ENCODE measurements around the gene TP53I13.

The TP53I13 gene

GRCh38 chr17:29563816-29564215 is 4.7 kb upstream of the TP53I13 start:
- no peak overlapping the region for H3K9ac ChIP-seq (ENCODE audit: low read length)
- no peaks in the 10 kb centered on the region for H3K9me3 ChIP-seq (ENCODE audit: insufficient read depth, low read length)
- no peak overlapping the region for H3K27ac ChIP-seq (ENCODE audit: low read length)
- H2AFZ ChIP-seq (ENCODE audit: low read depth, low read length): no peak overlapping the region
- peaks cover 26% of the 10 kb centered on the region for H3K79me2 ChIP-seq (ENCODE audit: low read length)
- TF ChIP-seq EZH2phosphoT487 (IDR thresholded peaks at IDR 0.05; ENCODE audit: low read depth) (no peak), CTCF (IDR thresholded peaks at IDR 0.05; ENCODE audit: low read depth, low read length) (no peak)
- peaks cover 4% of the 10 kb centered on the region; the same call in 1 of the 2 replicates for H4K20me1 ChIP-seq (ENCODE audit: insufficient read depth, low read length)
- no peaks in the 10 kb centered on the region for H3K27me3 ChIP-seq (ENCODE audit: low read depth, low read length)
- H3K4me2 ChIP-seq (ENCODE audit: low read length): no peak overlapping the region
- H3K4me3 ChIP-seq (ENCODE audit: low read length): no peak overlapping the region
- H3K4me1 ChIP-seq (ENCODE audit: low read length): peaks cover 23% of the 10 kb centered on the region
- peaks cover 18% of the 10 kb centered on the region for H3K36me3 ChIP-seq (replicated peaks; ENCODE audit: low read depth, low read length)

- peak overlapping the region; percentile 80 for H3K4me3 ChIP-seq (ENCODE audit: low read length)
- H3K27ac ChIP-seq (ENCODE audit: low read length): peak overlapping the region; percentile 82
- peaks cover 13% of the 10 kb centered on the region for H3K36me3 ChIP-seq (replicated peaks; ENCODE audit: low read depth, low read length)
- H3K79me2 ChIP-seq (ENCODE audit: low read length): peaks cover 26% of the 10 kb centered on the region
- peak overlapping the region; percentile 98 for H3K4me2 ChIP-seq (ENCODE audit: low read length)
- H3K9me3 ChIP-seq (ENCODE audit: insufficient read depth, low read length): no peaks in the 10 kb centered on the region
- peak overlapping the region; percentile 75 for H3K9ac ChIP-seq (ENCODE audit: low read length)
- H4K20me1 ChIP-seq (ENCODE audit: insufficient read depth, low read length): no peaks in the 10 kb centered on the region
- peak overlapping the region; percentile 59; the same call in 1 of the 2 replicates for H2AFZ ChIP-seq (ENCODE audit: low read depth, low read length)
- TF ChIP-seq EZH2phosphoT487 (IDR thresholded peaks at IDR 0.05; ENCODE audit: low read depth) (no peak), CTCF (IDR thresholded peaks at IDR 0.05; ENCODE audit: low read depth, low read length) (peak; percentile 46)
- peaks cover 16% of the 10 kb centered on the region for H3K4me1 ChIP-seq (ENCODE audit: low read length)
- no peaks in the 10 kb centered on the region for H3K27me3 ChIP-seq (ENCODE audit: low read depth, low read length)
Observed at GRCh38 chr17:29565643-29566472, 2.6 kb upstream of the TP53I13 start.

DNA sequence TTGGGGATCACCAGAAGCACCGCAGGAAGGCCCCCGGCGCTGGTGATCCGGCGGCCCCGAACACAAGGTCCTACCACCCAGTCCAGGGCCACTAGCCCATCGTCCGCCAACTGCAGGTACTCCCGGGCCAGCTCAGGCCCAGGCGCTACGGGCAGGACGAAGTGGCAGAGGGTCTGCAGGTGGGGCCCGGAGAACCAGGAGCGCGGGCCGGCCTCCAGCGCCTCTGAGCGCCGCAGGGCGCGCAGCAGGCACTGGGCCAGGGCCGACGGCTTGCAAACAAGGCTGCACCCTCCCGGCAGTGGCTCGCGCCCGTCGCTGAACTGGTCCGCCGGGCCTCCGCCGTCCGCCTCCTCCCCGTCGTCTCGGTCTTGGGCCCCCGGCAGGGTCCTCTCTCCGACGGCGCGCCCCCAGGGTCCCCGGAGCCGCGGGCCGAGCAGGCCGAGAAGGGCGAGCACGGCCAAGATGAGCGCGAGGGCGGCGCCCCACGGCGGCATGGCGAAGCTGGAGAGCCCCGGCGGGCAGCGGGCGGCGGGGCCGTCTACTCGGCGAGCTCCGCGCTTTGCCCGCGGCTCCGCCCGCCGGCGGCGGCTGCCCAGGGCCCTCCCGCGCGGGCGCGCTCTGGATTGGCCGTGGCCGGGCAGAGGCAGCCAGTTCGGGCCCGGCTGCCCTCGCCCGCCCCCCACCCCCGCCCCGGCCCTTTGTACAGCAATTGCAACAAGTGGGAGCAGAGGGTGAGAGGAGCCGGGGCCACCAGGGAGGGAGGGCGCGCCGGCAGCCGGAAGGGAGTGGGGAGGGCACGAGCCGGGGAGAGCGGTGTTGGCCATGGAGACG is 1.8 kb upstream of the TP53I13 start, which contains the start of gene ABHD15:
ABHD15 (minus strand) TSS at position 565 of the 831 bp plus-strand sequence; CDS start at position 494, 71 bp downstream.
- H3K27me3 ChIP-seq (ENCODE audit: low read depth, low read length): no peaks in the 10 kb centered on the region
- H2AFZ ChIP-seq (ENCODE audit: low read depth, low read length): peak within 1 kb of the TSS; percentile 59; the same call in 1 of the 2 replicates
- H3K36me3 ChIP-seq (replicated peaks; ENCODE audit: low read depth, low read length): peaks cover 9% of the 10 kb centered on the region
- no peak for TF ChIP-seq CTCF (IDR thresholded peaks at IDR 0.05; ENCODE audit: low read depth, low read length)
- no peak for TF ChIP-seq EZH2phosphoT487 (IDR thresholded peaks at IDR 0.05; ENCODE audit: low read depth)
- peaks cover 9% of the 10 kb centered on the region for H3K4me1 ChIP-seq (ENCODE audit: low read length)
- no peaks in the 10 kb centered on the region for H4K20me1 ChIP-seq (ENCODE audit: insufficient read depth, low read length)
- no peaks in the 10 kb centered on the region for H3K9me3 ChIP-seq (ENCODE audit: insufficient read depth, low read length)
- peak within 1 kb of the TSS; percentile 82 for H3K27ac ChIP-seq (ENCODE audit: low read length)
- H3K9ac ChIP-seq (ENCODE audit: low read length): peak within 1 kb of the TSS; percentile 75
- H3K4me3 ChIP-seq (ENCODE audit: low read length): peak within 1 kb of the TSS; percentile 80
- peaks cover 26% of the 10 kb centered on the region for H3K79me2 ChIP-seq (ENCODE audit: low read length)
- peak within 1 kb of the TSS; percentile 98 for H3K4me2 ChIP-seq (ENCODE audit: low read length)

- no peak overlapping the region; the same call in 1 of the 2 replicates for H2AFZ ChIP-seq (ENCODE audit: low read depth, low read length)
- TF ChIP-seq CTCF (IDR thresholded peaks at IDR 0.05; ENCODE audit: low read depth, low read length) (no peak), EZH2phosphoT487 (IDR thresholded peaks at IDR 0.05; ENCODE audit: low read depth) (no peak)
- H3K27ac ChIP-seq (ENCODE audit: low read length): peak overlapping the region; percentile 82
- H3K36me3 ChIP-seq (replicated peaks; ENCODE audit: low read depth, low read length): peaks cover 5% of the 10 kb centered on the region
- H3K4me1 ChIP-seq (ENCODE audit: low read length): peaks cover 11% of the 10 kb centered on the region
- H3K9me3 ChIP-seq (ENCODE audit: insufficient read depth, low read length): no peaks in the 10 kb centered on the region
- no peaks in the 10 kb centered on the region for H4K20me1 ChIP-seq (ENCODE audit: insufficient read depth, low read length)
- H3K27me3 ChIP-seq (ENCODE audit: low read depth, low read length): no peaks in the 10 kb centered on the region
- peak overlapping the region; percentile 98 for H3K4me2 ChIP-seq (ENCODE audit: low read length)
- peak overlapping the region; percentile 80 for H3K4me3 ChIP-seq (ENCODE audit: low read length)
- H3K9ac ChIP-seq (ENCODE audit: low read length): peak overlapping the region; percentile 75
- H3K79me2 ChIP-seq (ENCODE audit: low read length): peaks cover 26% of the 10 kb centered on the region
Observed at GRCh38 chr17:29567304-29567553, 1.3 kb upstream of the TP53I13 start.

All from OCI-LY3 (cell line).